Panc1 (cell line): ENCODE results near the gene PEPD. TPM values are rescaled to one million over a fixed set of nuclear protein-coding genes. Genes with fewer than 3 reads are reported as not detected.
A peak's percentile ranks its signal among the peaks of the same experiment; 100 is the strongest.

Experiments
- ATAC-seq: fragments of 200-7000 bp; cut with Tn5 transposase; 2 replicates; pipeline ENCODE4 v1.9.1; 2020; ENCODE audit warnings: mild to moderate bottlenecking, moderate library complexity
- BruUV-seq: library from RNA; stranded (reverse); fragments of 400-500 nt; replicated peaks from 2 replicates; lab custom pipeline; 2021; lab: Mats Ljungman, UMichigan
- CTCF ChIA-PET: fragments of 300-600 bp; sonication (Branson Sonifier 250); formaldehyde crosslinking; loops from one replicate; lab custom pipeline; 2022; ENCODE audit warnings: antibody characterized with exemption; lab: Charles Lee
- POLR2A ChIA-PET: fragments of 300-600 bp; sonication (Branson Sonifier 250); formaldehyde crosslinking; loops from one replicate; lab custom pipeline; 2022; ENCODE audit warnings: antibody characterized with exemption; lab: Charles Lee
- DNase-seq: peaks from one replicate; pipeline ENCODE4 v3.0.0-alpha.2; 2010; ENCODE audit warnings: low read depth, low spot score
- H3K27ac ChIP-seq: 2 replicates; pipeline ENCODE4 v1.5.1; 2011; ENCODE audit warnings: mild to moderate bottlenecking, low read length, inconsistent platforms
- H3K27me3 ChIP-seq: fragments of 200-500 bp; sonication (Bioruptor generic); 2 replicates; pipeline ENCODE4 v1.6.0; 2014; ENCODE audit warnings: low read length, inconsistent platforms; ENCODE audit not compliant: control insufficient read depth, insufficient read depth
- H3K36me3 ChIP-seq: fragments of 200-500 bp; sonication (Bioruptor generic); 2 replicates; pipeline ENCODE4 v1.5.1; 2014; ENCODE audit warnings: inconsistent platforms, mild to moderate bottlenecking, low read length, moderate library complexity; ENCODE audit not compliant: control insufficient read depth, insufficient read depth
- H3K4me1 ChIP-seq: 2 replicates; pipeline ENCODE4 v1.5.1; 2011; ENCODE audit warnings: inconsistent platforms, mild to moderate bottlenecking, low read length, moderate library complexity; ENCODE audit not compliant: control insufficient read depth, insufficient read depth
- H3K4me3 ChIP-seq, 2 experiments: 2 replicates each; pipeline ENCODE4 v1.5.1; 2011 to 2012; ENCODE audit warnings: low read depth in 2 of 2, low read length in 2 of 2, mild to moderate bottlenecking in 2 of 2, inconsistent platforms in 1 of 2, moderate library complexity in 1 of 2
- H3K9me3 ChIP-seq: fragments of 200-500 bp; sonication (Bioruptor generic); 2 replicates; pipeline ENCODE4 v1.5.1; 2014; ENCODE audit warnings: low read depth, mild to moderate bottlenecking, inconsistent platforms, low read length, moderate library complexity; ENCODE audit not compliant: control insufficient read depth, insufficient read depth
- POLR2AphosphoS5 ChIP-seq: IDR thresholded peaks from 2 replicates; pipeline ENCODE4 v1.6.1; 2012; ENCODE audit warnings: mild to moderate bottlenecking, low read depth, low read length, moderate library complexity
- SIN3A ChIP-seq: IDR thresholded peaks from 2 replicates; pipeline ENCODE4 v1.6.1; 2012; ENCODE audit warnings: low read depth, mild to moderate bottlenecking, low read length, moderate library complexity, borderline replicate concordance; ENCODE audit not compliant: insufficient read depth
- TCF7L2 ChIP-seq: IDR thresholded peaks from 2 replicates; pipeline ENCODE4 v1.6.1; 2011; ENCODE audit warnings: mild to moderate bottlenecking, low read depth, low read length, inconsistent platforms
- in situ Hi-C: cut with HindIII; loops from 2 replicates; pipeline ENCODE4 v1.10.0; 2016; ENCODE audit warnings: low sequenced_read_pairs, low pct_unique_long_range_greater_than_20kb
- intact Hi-C: fragments of 100-400 bp; cut with micrococcal nuclease; formaldehyde crosslinking; loops from one replicate; pipeline ENCODE4 v1.10.0; 2022; ENCODE audit not compliant: unreplicated experiment
- total RNA-seq: library from RNA; stranded (reverse); gene quantifications from one replicate; pipeline ENCODE4 v1.2.1, GENCODE V29; 2021; ENCODE audit not compliant: unreplicated experiment
- TF ChIP-seq, protein P1 (sequence below): fragments of 450-650 bp; IDR thresholded peaks from 2 replicates; pipeline ENCODE4 v1.5.1; 2017; ENCODE audit warnings: mild to moderate bottlenecking
- TF ChIP-seq, protein P2 (sequence below), 2 experiments: IDR thresholded peaks; 2 replicates each; pipeline ENCODE4 v1.6.1; 2011 to 2012; ENCODE audit warnings: low read depth in 2 of 2, control low read depth in 1 of 2, low read length in 1 of 2, mild to moderate bottlenecking in 1 of 2, moderate library complexity in 1 of 2; ENCODE audit not compliant: insufficient read depth in 1 of 2

The PEPD gene
- total RNA-seq, 1 experiment from 2014 or later, result 102 TPM

DNA sequence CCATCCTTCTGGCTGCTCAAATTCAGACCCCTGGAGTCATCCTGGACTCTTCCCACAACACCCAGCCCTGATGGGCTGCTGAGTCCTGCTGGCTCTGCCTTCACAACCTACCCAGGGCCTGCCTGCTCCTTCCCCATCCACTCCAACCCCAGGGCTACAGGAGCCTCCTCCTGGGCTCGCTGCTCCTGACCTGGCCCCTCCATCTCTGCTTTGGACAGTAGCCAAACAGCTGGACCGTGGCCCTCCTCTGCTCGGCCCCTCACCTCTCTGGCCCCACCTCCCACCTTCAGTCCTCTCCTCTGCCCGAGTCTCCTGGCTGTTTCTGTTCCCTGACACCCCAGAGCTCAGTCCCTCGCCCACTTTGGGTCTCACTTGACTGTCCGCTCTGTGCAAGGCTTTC is 81.3 kb downstream of the PEPD start:
- intact Hi-C loops, result no loop called here
- in situ Hi-C loops, result no loop called here
- H3K9me3 ChIP-seq, result no peaks in the 10 kb centered on the region
- DNase-seq, result no peak
- POLR2A ChIA-PET, result no interaction called here
- CTCF ChIA-PET, result interaction anchor here (0.5 to 0.7 kb wide), 3 partner anchors 16 to 81 kb away, joined by 3 to 4 read pairs (median 3); no protein-coding TSS in a partner anchor
- H3K27me3 ChIP-seq, result no peaks in the 10 kb centered on the region
- no peak for ATAC-seq
- H3K36me3 ChIP-seq, result no peaks in the 10 kb centered on the region
- no peak overlapping the region for H3K27ac ChIP-seq
- no peak overlapping the region for H3K4me3 ChIP-seq
- TF ChIP-seq, protein P1, sequence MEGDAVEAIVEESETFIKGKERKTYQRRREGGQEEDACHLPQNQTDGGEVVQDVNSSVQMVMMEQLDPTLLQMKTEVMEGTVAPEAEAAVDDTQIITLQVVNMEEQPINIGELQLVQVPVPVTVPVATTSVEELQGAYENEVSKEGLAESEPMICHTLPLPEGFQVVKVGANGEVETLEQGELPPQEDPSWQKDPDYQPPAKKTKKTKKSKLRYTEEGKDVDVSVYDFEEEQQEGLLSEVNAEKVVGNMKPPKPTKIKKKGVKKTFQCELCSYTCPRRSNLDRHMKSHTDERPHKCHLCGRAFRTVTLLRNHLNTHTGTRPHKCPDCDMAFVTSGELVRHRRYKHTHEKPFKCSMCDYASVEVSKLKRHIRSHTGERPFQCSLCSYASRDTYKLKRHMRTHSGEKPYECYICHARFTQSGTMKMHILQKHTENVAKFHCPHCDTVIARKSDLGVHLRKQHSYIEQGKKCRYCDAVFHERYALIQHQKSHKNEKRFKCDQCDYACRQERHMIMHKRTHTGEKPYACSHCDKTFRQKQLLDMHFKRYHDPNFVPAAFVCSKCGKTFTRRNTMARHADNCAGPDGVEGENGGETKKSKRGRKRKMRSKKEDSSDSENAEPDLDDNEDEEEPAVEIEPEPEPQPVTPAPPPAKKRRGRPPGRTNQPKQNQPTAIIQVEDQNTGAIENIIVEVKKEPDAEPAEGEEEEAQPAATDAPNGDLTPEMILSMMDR, result no peak
- no peak for TF ChIP-seq POLR2AphosphoS5
- BruUV-seq, result no TSS peak
- H3K4me1 ChIP-seq, result 0 out of 2 replicates have a peak, but pooled peaks cover 1% of the 10 kb centered on the region

DNA sequence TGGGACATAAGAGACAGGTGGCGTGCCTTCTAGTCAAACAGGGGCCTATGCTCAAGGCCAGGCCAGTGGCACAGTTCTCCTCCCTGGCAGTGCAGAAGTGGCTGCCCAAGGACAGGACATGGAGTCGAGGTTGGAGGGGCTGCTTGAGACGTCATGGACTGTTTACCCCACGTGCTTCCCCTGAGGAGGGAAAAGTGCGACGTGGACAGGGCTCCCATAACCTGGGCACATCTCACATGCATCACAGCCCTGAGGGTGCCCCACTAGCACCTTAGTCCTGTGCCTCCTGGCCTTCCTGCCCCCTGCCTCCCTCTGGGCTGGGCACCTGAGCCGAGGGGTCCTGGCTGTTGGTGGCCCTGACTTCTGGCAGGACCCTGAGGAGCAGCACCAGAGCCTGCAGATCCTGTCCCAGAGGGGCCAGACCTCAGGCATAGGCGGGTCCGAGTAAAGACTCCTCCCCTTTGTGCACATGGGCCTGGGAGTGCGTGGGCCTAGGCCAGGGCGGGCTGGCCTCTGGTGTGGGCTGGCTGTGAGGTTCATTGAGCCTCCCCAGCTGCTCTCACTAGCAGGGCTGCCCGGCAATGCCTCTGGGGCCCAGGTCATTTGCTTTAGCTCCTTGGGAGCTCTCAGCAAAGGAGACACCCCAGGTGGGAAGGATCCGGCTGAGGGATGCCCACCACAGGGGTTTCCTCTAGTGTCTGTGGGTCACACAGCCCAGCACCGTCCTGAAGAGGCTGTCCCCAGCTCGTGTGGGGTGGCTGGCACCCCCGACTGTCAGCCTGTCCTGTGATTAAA is 82.4 kb downstream of the PEPD start:
- Histone ChIP-seq H3K27ac (no peak overlapping the region), H3K9me3 (no peaks in the 10 kb centered on the region), H3K36me3 (no peaks in the 10 kb centered on the region), H3K27me3 (no peaks in the 10 kb centered on the region), H3K4me1 (0 out of 2 replicates have a peak, but pooled peaks cover 2% of the 10 kb centered on the region), H3K4me3 (no peak overlapping the region)
- 0 out of 2 replicates have a peak, but pooled peaks have one; percentile 9 for ATAC-seq
- in situ Hi-C loops (no loop called here), intact Hi-C loops (no loop called here)
- no peak for DNase-seq
- POLR2A ChIA-PET, result no interaction called here
- no peak for TF ChIP-seq TCF7L2
- TF ChIP-seq, protein P1, result no peak
- TF ChIP-seq, protein P2, sequence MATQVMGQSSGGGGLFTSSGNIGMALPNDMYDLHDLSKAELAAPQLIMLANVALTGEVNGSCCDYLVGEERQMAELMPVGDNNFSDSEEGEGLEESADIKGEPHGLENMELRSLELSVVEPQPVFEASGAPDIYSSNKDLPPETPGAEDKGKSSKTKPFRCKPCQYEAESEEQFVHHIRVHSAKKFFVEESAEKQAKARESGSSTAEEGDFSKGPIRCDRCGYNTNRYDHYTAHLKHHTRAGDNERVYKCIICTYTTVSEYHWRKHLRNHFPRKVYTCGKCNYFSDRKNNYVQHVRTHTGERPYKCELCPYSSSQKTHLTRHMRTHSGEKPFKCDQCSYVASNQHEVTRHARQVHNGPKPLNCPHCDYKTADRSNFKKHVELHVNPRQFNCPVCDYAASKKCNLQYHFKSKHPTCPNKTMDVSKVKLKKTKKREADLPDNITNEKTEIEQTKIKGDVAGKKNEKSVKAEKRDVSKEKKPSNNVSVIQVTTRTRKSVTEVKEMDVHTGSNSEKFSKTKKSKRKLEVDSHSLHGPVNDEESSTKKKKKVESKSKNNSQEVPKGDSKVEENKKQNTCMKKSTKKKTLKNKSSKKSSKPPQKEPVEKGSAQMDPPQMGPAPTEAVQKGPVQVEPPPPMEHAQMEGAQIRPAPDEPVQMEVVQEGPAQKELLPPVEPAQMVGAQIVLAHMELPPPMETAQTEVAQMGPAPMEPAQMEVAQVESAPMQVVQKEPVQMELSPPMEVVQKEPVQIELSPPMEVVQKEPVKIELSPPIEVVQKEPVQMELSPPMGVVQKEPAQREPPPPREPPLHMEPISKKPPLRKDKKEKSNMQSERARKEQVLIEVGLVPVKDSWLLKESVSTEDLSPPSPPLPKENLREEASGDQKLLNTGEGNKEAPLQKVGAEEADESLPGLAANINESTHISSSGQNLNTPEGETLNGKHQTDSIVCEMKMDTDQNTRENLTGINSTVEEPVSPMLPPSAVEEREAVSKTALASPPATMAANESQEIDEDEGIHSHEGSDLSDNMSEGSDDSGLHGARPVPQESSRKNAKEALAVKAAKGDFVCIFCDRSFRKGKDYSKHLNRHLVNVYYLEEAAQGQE (IDR thresholded peaks at IDR 0.05; ENCODE audit: insufficient read depth in 1 of 2, low read depth in 2 of 2, low read length in 1 of 2), result no peak
- no peak for TF ChIP-seq POLR2AphosphoS5
- TF ChIP-seq SIN3A, result no peak
- no TSS peak for BruUV-seq
- CTCF ChIA-PET, result interaction anchor here (0.5 to 0.7 kb wide), 2 partner anchors 15 to 23 kb away, joined by 3 to 4 read pairs; no protein-coding TSS in a partner anchor
